HG03039 (cell line): ENCODE data around the gene SAMD11.
"Not testable (repeated sequence)": the region's sequence is repeated elsewhere in the genome, so short reads cannot be mapped to it uniquely, and the experiment has no call there.

Experiments used
- ATAC-seq: cut with Tn5 transposase; IDR thresholded peaks from one replicate; pipeline ENCODE4 v1.9.1; 2021; ENCODE audit warnings: mild to moderate bottlenecking, moderate library complexity; ENCODE audit not compliant: unreplicated experiment

The SAMD11 gene

GRCh38 chr1:991275-991674, 67.6 kb downstream of the SAMD11 start:
- ATAC-seq: not testable (repeated sequence)

GRCh38 chr1:991895-992294, 68.2 kb downstream of the SAMD11 start:
- no peak for ATAC-seq

- no peak for ATAC-seq
Measured at GRCh38 chr1:992362-992761, 68.6 kb downstream of the SAMD11 start.

GRCh38 chr1:993379-993995, 69.8 kb downstream of the SAMD11 start:
- ATAC-seq: no peak
